SK-N-SH (cell line): ENCODE results near the gene GMPPB. TPM values are rescaled to one million over a fixed set of nuclear protein-coding genes. Genes with fewer than 3 reads are reported as not detected.

Experiments used
- CTCF ChIA-PET: fragments of 300-600, 350-600 bp; formaldehyde crosslinking; extraction: SDS; loops from one replicate; lab custom pipeline; 2021; lab: Yijun Ruan, JAX
- POLR2A ChIA-PET: fragments of 350-600 bp; sonication (Branson Sonifier 250); formaldehyde crosslinking; extraction: SDS; loops from one replicate; lab custom pipeline; 2020; ENCODE audit warnings: antibody characterized with exemption, inconsistent platforms; lab: Yijun Ruan, JAX
- DNase-seq: peaks from one replicate; pipeline ENCODE4 v3.0.0; 2012
- H2AFZ ChIP-seq: fragments of 200-600 bp; sonication (generic); 2 replicates; pipeline ENCODE4 v1.8.1; 2016; ENCODE audit warnings: antibody characterized with exemption, mild to moderate bottlenecking, low read depth
- H3F3A ChIP-seq: fragments of 200-600 bp; sonication (generic); replicated peaks from 2 replicates; pipeline ENCODE3; 2016; ENCODE audit warnings: antibody characterized with exemption, mild to moderate bottlenecking; ENCODE audit not compliant: insufficient read depth
- H3K27ac ChIP-seq, 2 experiments: fragments of 200-500 bp in 1 of 2; fragments of 200-600 bp in 1 of 2; sonication (Bioruptor generic) in 1 of 2; sonication (generic), shearing (Covaris generic) in 1 of 2; 2 replicates each; pipeline versions ENCODE4 v1.5.1 to v1.6.1; 2014 to 2016; ENCODE audit warnings: low read depth in 2 of 2, inconsistent platforms in 1 of 2, low read length in 1 of 2, mild to moderate bottlenecking in 1 of 2, mixed read lengths in 1 of 2
- H3K27me3 ChIP-seq: fragments of 200-600 bp; sonication (generic), shearing (Covaris generic); 2 replicates; pipeline ENCODE4 v1.6.1; 2016; ENCODE audit warnings: mixed run types; ENCODE audit not compliant: insufficient read depth
- H3K36me3 ChIP-seq, 2 experiments: fragments of 200-500 bp in 1 of 2; fragments of 200-600 bp in 1 of 2; sonication (Bioruptor generic) in 1 of 2; sonication (generic) in 1 of 2; replicated peaks in 1 of 2; 2 replicates each; pipeline versions ENCODE3 to v1.5.1; 2014 to 2016; ENCODE audit warnings: low read length in 1 of 2, mild to moderate bottlenecking in 1 of 2; ENCODE audit not compliant: insufficient read depth in 2 of 2, control insufficient read depth in 1 of 2
- H3K4me1 ChIP-seq, 2 experiments: fragments of 200-500 bp in 1 of 2; fragments of 200-600 bp in 1 of 2; sonication (Bioruptor generic) in 1 of 2; sonication (generic), shearing (Covaris generic) in 1 of 2; 2 replicates each; pipeline versions ENCODE4 v1.5.1 to v1.6.1; 2014 to 2016; ENCODE audit warnings: low read depth in 1 of 2, low read length in 1 of 2, mixed run types in 1 of 2; ENCODE audit not compliant: insufficient read depth in 2 of 2, control insufficient read depth in 1 of 2
- H3K4me2 ChIP-seq: fragments of 200-600 bp; sonication (generic), shearing (Covaris generic); 2 replicates; pipeline ENCODE4 v1.6.1; 2017; ENCODE audit warnings: mixed run types
- H3K4me3 ChIP-seq, 2 experiments: fragments of 200-500 bp in 1 of 2; fragments of 200-600 bp in 1 of 2; sonication (Bioruptor generic) in 1 of 2; sonication (generic), shearing (Covaris generic) in 1 of 2; 2 replicates each; pipeline versions ENCODE4 v1.5.1 to v1.8.1; 2014 to 2016; ENCODE audit warnings: low read depth in 2 of 2, inconsistent platforms in 1 of 2, low read length in 1 of 2, mild to moderate bottlenecking in 1 of 2, mixed read lengths in 1 of 2, moderate library complexity in 1 of 2
- H3K79me2 ChIP-seq: fragments of 200-600 bp; sonication (generic); 2 replicates; pipeline ENCODE4 v1.8.1; 2017; ENCODE audit warnings: mild to moderate bottlenecking; ENCODE audit not compliant: insufficient read depth
- H3K9ac ChIP-seq: fragments of 200-600 bp; sonication (generic); 2 replicates; pipeline ENCODE4 v1.6.1; 2017; ENCODE audit warnings: mixed run types
- H3K9me2 ChIP-seq: fragments of 200-600 bp; sonication (generic); 2 replicates; pipeline ENCODE4 v1.6.1; 2017; ENCODE audit warnings: mixed run types
- H3K9me3 ChIP-seq: fragments of 200-600 bp; sonication (generic); 2 replicates; pipeline ENCODE4 v1.6.1; 2017; ENCODE audit warnings: mixed run types, mild to moderate bottlenecking, moderate library complexity
- H4K20me1 ChIP-seq: fragments of 200-600 bp; sonication (generic); 2 replicates; pipeline ENCODE4 v1.6.1; 2017; ENCODE audit warnings: mild to moderate bottlenecking, mixed run types; ENCODE audit not compliant: insufficient read depth
- CHD2 ChIP-seq: fragments of 150-350 bp; IDR thresholded peaks from 2 replicates; pipeline ENCODE4 v1.6.1; 2018; ENCODE audit warnings: low read length; ENCODE audit not compliant: partially characterized antibody
- ELF1 ChIP-seq: IDR thresholded peaks from 2 replicates; pipeline ENCODE4 v1.4.0; 2012
- EP300 ChIP-seq, 2 experiments: IDR thresholded peaks; 2 replicates each; pipeline versions ENCODE4 v1.4.0 to v1.6.1; 2012; ENCODE audit warnings: borderline replicate concordance in 1 of 2, low read depth in 1 of 2, low read length in 1 of 2
- EZH2phosphoT487 ChIP-seq: fragments of 200-600 bp; sonication (generic); IDR thresholded peaks from 2 replicates; pipeline ENCODE4 v1.6.1; 2017; ENCODE audit warnings: low read depth, mixed run types, mild to moderate bottlenecking, antibody characterized with exemption, moderate library complexity, borderline replicate concordance
- FOXJ3 ChIP-seq: sonication (generic); formaldehyde crosslinking; IDR thresholded peaks from 2 replicates; pipeline ENCODE4 v1.5.1; 2020; ENCODE audit warnings: mild to moderate bottlenecking, missing genetic modification reagents
- FOXM1 ChIP-seq: IDR thresholded peaks from 2 replicates; pipeline ENCODE4 v1.4.0; 2012; ENCODE audit warnings: low read depth, mild to moderate bottlenecking
- GATA2 ChIP-seq: sonication (generic); formaldehyde crosslinking; IDR thresholded peaks from 2 replicates; pipeline ENCODE4 v1.5.0; 2020; ENCODE audit warnings: mild to moderate bottlenecking, missing genetic modification reagents
- IRF3 ChIP-seq: fragments of 150-350 bp; IDR thresholded peaks from 2 replicates; pipeline ENCODE4 v1.6.1; 2016; ENCODE audit warnings: mild to moderate bottlenecking, low read depth, low read length
- MAX ChIP-seq: IDR thresholded peaks from 2 replicates; pipeline ENCODE4 v1.4.0; 2012; ENCODE audit warnings: low read depth
- MXI1 ChIP-seq: IDR thresholded peaks from 2 replicates; pipeline ENCODE4 v1.6.1; 2012; ENCODE audit warnings: mild to moderate bottlenecking, low read depth, low read length, improper control_type of control experiment
- NFIC ChIP-seq: IDR thresholded peaks from 2 replicates; pipeline ENCODE4 v1.4.0; 2012; ENCODE audit warnings: borderline replicate concordance
- POLR2AphosphoS5 ChIP-seq: IDR thresholded peaks from 2 replicates; pipeline ENCODE4 v1.6.1; 2012; ENCODE audit warnings: low read depth, low read length
- RFX5 ChIP-seq: IDR thresholded peaks from 2 replicates; pipeline ENCODE4 v1.6.1; 2012; ENCODE audit warnings: mild to moderate bottlenecking, improper control_type of control experiment, low read length
- RXRA ChIP-seq: IDR thresholded peaks from 2 replicates; pipeline ENCODE4 v1.4.0; 2012; ENCODE audit warnings: low read depth, mild to moderate bottlenecking, borderline replicate concordance
- SIN3A ChIP-seq: IDR thresholded peaks from 2 replicates; pipeline ENCODE4 v1.6.1; 2012; ENCODE audit warnings: low read depth, mild to moderate bottlenecking, low read length, moderate library complexity, borderline replicate concordance
- SMC3 ChIP-seq: IDR thresholded peaks from 2 replicates; pipeline ENCODE4 v1.6.1; 2012; ENCODE audit warnings: low read depth, low read length, improper control_type of control experiment
- TAF1 ChIP-seq: IDR thresholded peaks from 2 replicates; pipeline ENCODE4 v1.6.1; 2012; ENCODE audit warnings: low read depth, mild to moderate bottlenecking, low read length, moderate library complexity, borderline replicate concordance
- TCF12 ChIP-seq: IDR thresholded peaks from 2 replicates; pipeline ENCODE4 v1.4.0; 2012
- USF1 ChIP-seq: IDR thresholded peaks from 2 replicates; pipeline ENCODE4 v1.4.0; 2012; ENCODE audit warnings: low read depth, borderline replicate concordance
- YY1 ChIP-seq: IDR thresholded peaks from 2 replicates; pipeline ENCODE4 v1.4.0; 2012; ENCODE audit warnings: low read depth, mild to moderate bottlenecking
- WGBS: methylation state at CpG from one replicate; pipeline ENCODE4 v1.1.6; 2017; ENCODE audit warnings: low lambda C conversion rate; 5-methylcytosine and 5-hydroxymethylcytosine counted together
- polyA plus RNA-seq, 3 experiments: library from polyadenylated mRNA; depleted of rRNA; stranded (reverse); fragments of >200 nt; gene quantifications; 2 replicates each; pipeline ENCODE4 v1.2.3, GENCODE V29; 2012

GMPPB gene
- polyA plus RNA-seq (2012; rRNA removed), result 25.1 and 28.3 TPM in 2 replicates
- 9.2 and 16.1 TPM in 2 replicates for polyA plus RNA-seq (2012; cell fraction: cytosol; rRNA removed)
- polyA plus RNA-seq (2012; cell fraction: nucleus; rRNA removed), result 47.8 and 50.9 TPM in 2 replicates

GRCh38 chr3:49723628-49724551 lies at the start of gene GMPPB:
Gene GMPPB (minus strand): TSS chr3:49723951. CDS start chr3:49723726, 225 bp downstream.
- peak; percentile 98 for DNase-seq
- Histone ChIP-seq H3K36me3 (peaks cover 2 to 53% of the 10 kb centered on the region in 2 experiments), H3K79me2 (peaks cover 15% of the 10 kb centered on the region), H3K4me2 (peak within 1 kb of the TSS; percentile 100), H3K27me3 (no peaks in the 10 kb centered on the region), H3F3A (peaks cover 14% of the 10 kb centered on the region), H3K9me2 (no peaks in the 10 kb centered on the region), H4K20me1 (no peaks in the 10 kb centered on the region), H3K9me3 (no peaks in the 10 kb centered on the region), H3K27ac (peak within 1 kb of the TSS; percentile 81 to 87), H2AFZ (peak within 1 kb of the TSS; percentile 81), H3K9ac (peak within 1 kb of the TSS; percentile 98), H3K4me1 (peaks cover 8 to 23% of the 10 kb centered on the region in 2 experiments; a peak in 2 of 4 replicates), H3K4me3 (peak within 1 kb of the TSS; percentile 98 to 99)
- TF ChIP-seq GATA2 (no peak), RXRA (no peak), NFIC (no peak; the same call in 1 of the 2 replicates), CHD2 (peak; percentile 35), POLR2AphosphoS5 (peak; percentile 84), FOXJ3 (no peak), EP300 (IDR thresholded peaks at IDR 0.05; ENCODE audit: borderline replicate concordance in 1 of 2, low read depth in 1 of 2, low read length in 1 of 2) (0 out of 4 replicates have a peak, but pooled peaks of 1 of the 2 experiments have one; percentile 15), MAX (peak; percentile 21; the same call in 1 of the 2 replicates), SMC3 (no peak), FOXM1 (no peak), TAF1 (0 out of 2 replicates have a peak, but pooled peaks have one; percentile 30), TCF12 (no peak), YY1 (0 out of 2 replicates have a peak, but pooled peaks have one; percentile 26), EZH2phosphoT487 (no peak), SIN3A (peak; percentile 10; the same call in 1 of the 2 replicates), RFX5 (peak; percentile 87), USF1 (peak; percentile 3; the same call in 1 of the 2 replicates), MXI1 (peak; percentile 59; the same call in 1 of the 2 replicates), ELF1 (peak; percentile 60; the same call in 1 of the 2 replicates), IRF3 (0 out of 2 replicates have a peak, but pooled peaks have one; percentile 27)
- CTCF ChIA-PET, result interaction anchor here (1.2 to 2.7 kb wide), 5 partner anchors 22 to 184 kb away, joined by 4 to 12 read pairs (median 5); partner anchors contain the start of gene INKA1
- POLR2A ChIA-PET, result interaction anchor here (0.7 to 2.2 kb wide), 3 partner anchors 12 to 702 kb away, joined by 3 to 8 read pairs (median 4); partner anchors contain the start of gene NDUFAF3
- WGBS, result 7% methylated on average over 16 of the region's 102 CpGs
